HepG2 (cell line): Measurements from ENCODE around the gene SPACA9. TPM values are rescaled to one million over a fixed set of nuclear protein-coding genes. Genes with fewer than 3 reads are reported as not detected.

Source experiments
- GMEB1 ChIP-seq: sonication (generic); formaldehyde crosslinking; IDR thresholded peaks from 2 replicates; pipeline ENCODE4 v1.5.1; 2020; ENCODE audit warnings: missing genetic modification reagents, mild to moderate bottlenecking, borderline replicate concordance
- HIVEP1 ChIP-seq: sonication (generic); formaldehyde crosslinking; IDR thresholded peaks from 2 replicates; pipeline ENCODE4 v1.4.0; 2020; ENCODE audit warnings: mild to moderate bottlenecking, missing genetic modification reagents
- PHF8 ChIP-seq: sonication (generic); formaldehyde crosslinking; IDR thresholded peaks from 2 replicates; pipeline ENCODE4 v1.5.0; 2020; ENCODE audit warnings: missing genetic modification reagents
- SMC3 ChIP-seq: IDR thresholded peaks from 2 replicates; pipeline ENCODE4 v1.6.1; 2011; ENCODE audit warnings: low read length, improper control_type of control experiment
- ZMAT3 ChIP-seq: sonication (generic); formaldehyde crosslinking; conservative IDR thresholded peaks from 2 replicates; pipeline ENCODE4 v1.7.0; 2021; ENCODE audit warnings: missing genetic modification reagents
- ZNF382 ChIP-seq: sonication (generic); formaldehyde crosslinking; IDR thresholded peaks from 2 replicates; pipeline ENCODE4 v1.5.0; 2020; ENCODE audit warnings: missing genetic modification reagents, mild to moderate bottlenecking, borderline replicate concordance
- ZNF512B ChIP-seq: sonication (generic); formaldehyde crosslinking; IDR thresholded peaks from 2 replicates; pipeline ENCODE4 v1.5.1; 2020; ENCODE audit warnings: missing genetic modification reagents, mild to moderate bottlenecking, borderline replicate concordance
- polyA plus RNA-seq, 8 experiments: library from polyadenylated mRNA; depleted of rRNA in 3 of 8; stranded (reverse) in 7 of 8; unstranded in 1 of 8; fragments of >200 nt; fragmentation: Illumina TruSeq in 4 of 8; extraction: Trizol in 4 of 8; gene quantifications; 2 replicates each; pipeline versions ENCODE4 v1.2.1 to v1.2.3, GENCODE V29; 2011 to 2016; ENCODE audit warnings: low read depth in 4 of 8, missing spikeins in 1 of 8, mixed read lengths in 1 of 8; ENCODE audit not compliant: insufficient read depth in 1 of 8
- total RNA-seq, 5 experiments: library from RNA; depleted of rRNA; stranded (reverse); fragments of >200 nt; fragmentation: Illumina TruSeq; extraction: Trizol; gene quantifications; 2 replicates each; pipeline ENCODE4 v1.2.3, GENCODE V29; 2016; ENCODE audit warnings: low read depth in 1 of 5
- TF ChIP-seq, protein P1 (sequence below): IDR thresholded peaks from 2 replicates; pipeline ENCODE4 v1.4.0; 2020; ENCODE audit warnings: mild to moderate bottlenecking, missing genetic modification reagents

The SPACA9 gene
- total and polyA plus RNA-seq, 2 of the 13 experiments (the other 11 are each of a cell fraction or from before 2014, with no cell fraction given), result 0.15 to 0.38 TPM

- TF ChIP-seq ZNF512B, result no peak
- no peak for TF ChIP-seq GMEB1 (CRISPR knock-in tag)
- TF ChIP-seq, protein P1, sequence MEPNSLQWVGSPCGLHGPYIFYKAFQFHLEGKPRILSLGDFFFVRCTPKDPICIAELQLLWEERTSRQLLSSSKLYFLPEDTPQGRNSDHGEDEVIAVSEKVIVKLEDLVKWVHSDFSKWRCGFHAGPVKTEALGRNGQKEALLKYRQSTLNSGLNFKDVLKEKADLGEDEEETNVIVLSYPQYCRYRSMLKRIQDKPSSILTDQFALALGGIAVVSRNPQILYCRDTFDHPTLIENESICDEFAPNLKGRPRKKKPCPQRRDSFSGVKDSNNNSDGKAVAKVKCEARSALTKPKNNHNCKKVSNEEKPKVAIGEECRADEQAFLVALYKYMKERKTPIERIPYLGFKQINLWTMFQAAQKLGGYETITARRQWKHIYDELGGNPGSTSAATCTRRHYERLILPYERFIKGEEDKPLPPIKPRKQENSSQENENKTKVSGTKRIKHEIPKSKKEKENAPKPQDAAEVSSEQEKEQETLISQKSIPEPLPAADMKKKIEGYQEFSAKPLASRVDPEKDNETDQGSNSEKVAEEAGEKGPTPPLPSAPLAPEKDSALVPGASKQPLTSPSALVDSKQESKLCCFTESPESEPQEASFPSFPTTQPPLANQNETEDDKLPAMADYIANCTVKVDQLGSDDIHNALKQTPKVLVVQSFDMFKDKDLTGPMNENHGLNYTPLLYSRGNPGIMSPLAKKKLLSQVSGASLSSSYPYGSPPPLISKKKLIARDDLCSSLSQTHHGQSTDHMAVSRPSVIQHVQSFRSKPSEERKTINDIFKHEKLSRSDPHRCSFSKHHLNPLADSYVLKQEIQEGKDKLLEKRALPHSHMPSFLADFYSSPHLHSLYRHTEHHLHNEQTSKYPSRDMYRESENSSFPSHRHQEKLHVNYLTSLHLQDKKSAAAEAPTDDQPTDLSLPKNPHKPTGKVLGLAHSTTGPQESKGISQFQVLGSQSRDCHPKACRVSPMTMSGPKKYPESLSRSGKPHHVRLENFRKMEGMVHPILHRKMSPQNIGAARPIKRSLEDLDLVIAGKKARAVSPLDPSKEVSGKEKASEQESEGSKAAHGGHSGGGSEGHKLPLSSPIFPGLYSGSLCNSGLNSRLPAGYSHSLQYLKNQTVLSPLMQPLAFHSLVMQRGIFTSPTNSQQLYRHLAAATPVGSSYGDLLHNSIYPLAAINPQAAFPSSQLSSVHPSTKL (CRISPR knock-in tag), result no peak
- no peak for TF ChIP-seq ZMAT3
- TF ChIP-seq SMC3, result no peak
- TF ChIP-seq PHF8 (CRISPR knock-in tag), result no peak
- no peak for TF ChIP-seq HIVEP1 (CRISPR knock-in tag)
- no peak for TF ChIP-seq ZNF382 (CRISPR knock-in tag)
Measured at GRCh38 chr9:132882616-132883015, 3.9 kb downstream of the SPACA9 start (continued).
